ENCODE data around the gene USP6NL.

Gene USP6NL

DNA sequence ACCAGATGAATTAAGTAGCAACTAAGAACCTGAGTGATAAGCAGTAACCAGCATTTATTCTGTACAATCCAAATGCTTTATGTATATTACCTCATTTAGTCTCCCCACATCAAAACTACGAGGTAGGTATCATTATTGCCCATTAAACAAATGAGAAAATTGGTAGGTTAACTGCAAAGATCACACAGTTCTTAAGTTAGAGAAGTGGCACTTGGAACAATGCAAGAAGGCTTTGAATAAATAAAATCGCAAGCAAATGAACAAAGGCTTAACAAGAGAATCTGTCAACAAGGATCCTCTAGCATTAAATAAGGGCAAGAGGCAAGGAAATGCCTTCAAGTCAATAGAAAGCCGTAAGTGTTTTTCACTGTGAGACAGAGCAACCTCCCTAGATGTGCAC, 70.2 kb downstream of the USP6NL start:
- Histone ChIP-seq H2AFZ (ENCODE audit: low read length) (no peak overlapping the region), H3K9me2 (replicated peaks; ENCODE audit: low read depth, low read length) (no peaks in the 10 kb centered on the region), H3F3A (ENCODE audit: low read depth) (no peaks in the 10 kb centered on the region), H3K9me3 (ENCODE audit: insufficient read depth, low read depth, low read length) (no peaks in the 10 kb centered on the region), H3K4me2 (ENCODE audit: low read depth, low read length, poor library complexity, severe bottlenecking) (no peak overlapping the region), H3K36me3 (ENCODE audit: insufficient read depth, low read length) (no peaks in the 10 kb centered on the region), H4K20me1 (ENCODE audit: insufficient read depth, low read length, poor library complexity, severe bottlenecking) (peaks cover 7% of the 10 kb centered on the region), H3K79me2 (ENCODE audit: insufficient read depth, low read length) (peaks cover 32% of the 10 kb centered on the region; the same call in 1 of the 2 replicates), H3K4me1 (ENCODE audit: insufficient read depth, low read length, poor library complexity, severe bottlenecking) (no peaks in the 10 kb centered on the region), H3K4me3 (ENCODE audit: low read length, poor library complexity, severe bottlenecking) (no peak overlapping the region), H3K9ac (ENCODE audit: low read depth, low read length, poor library complexity, severe bottlenecking) (no peak overlapping the region), H3K27me3 (ENCODE audit: insufficient read depth, low read length, poor library complexity, severe bottlenecking) (no peaks in the 10 kb centered on the region)
- TF ChIP-seq, protein P1, sequence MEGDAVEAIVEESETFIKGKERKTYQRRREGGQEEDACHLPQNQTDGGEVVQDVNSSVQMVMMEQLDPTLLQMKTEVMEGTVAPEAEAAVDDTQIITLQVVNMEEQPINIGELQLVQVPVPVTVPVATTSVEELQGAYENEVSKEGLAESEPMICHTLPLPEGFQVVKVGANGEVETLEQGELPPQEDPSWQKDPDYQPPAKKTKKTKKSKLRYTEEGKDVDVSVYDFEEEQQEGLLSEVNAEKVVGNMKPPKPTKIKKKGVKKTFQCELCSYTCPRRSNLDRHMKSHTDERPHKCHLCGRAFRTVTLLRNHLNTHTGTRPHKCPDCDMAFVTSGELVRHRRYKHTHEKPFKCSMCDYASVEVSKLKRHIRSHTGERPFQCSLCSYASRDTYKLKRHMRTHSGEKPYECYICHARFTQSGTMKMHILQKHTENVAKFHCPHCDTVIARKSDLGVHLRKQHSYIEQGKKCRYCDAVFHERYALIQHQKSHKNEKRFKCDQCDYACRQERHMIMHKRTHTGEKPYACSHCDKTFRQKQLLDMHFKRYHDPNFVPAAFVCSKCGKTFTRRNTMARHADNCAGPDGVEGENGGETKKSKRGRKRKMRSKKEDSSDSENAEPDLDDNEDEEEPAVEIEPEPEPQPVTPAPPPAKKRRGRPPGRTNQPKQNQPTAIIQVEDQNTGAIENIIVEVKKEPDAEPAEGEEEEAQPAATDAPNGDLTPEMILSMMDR (conservative IDR thresholded peaks at IDR 0.05; ENCODE audit: low read length), result no peak
- no peak for TF ChIP-seq EZH2phosphoT487 (IDR thresholded peaks at IDR 0.05; ENCODE audit: borderline replicate concordance)

DNA sequence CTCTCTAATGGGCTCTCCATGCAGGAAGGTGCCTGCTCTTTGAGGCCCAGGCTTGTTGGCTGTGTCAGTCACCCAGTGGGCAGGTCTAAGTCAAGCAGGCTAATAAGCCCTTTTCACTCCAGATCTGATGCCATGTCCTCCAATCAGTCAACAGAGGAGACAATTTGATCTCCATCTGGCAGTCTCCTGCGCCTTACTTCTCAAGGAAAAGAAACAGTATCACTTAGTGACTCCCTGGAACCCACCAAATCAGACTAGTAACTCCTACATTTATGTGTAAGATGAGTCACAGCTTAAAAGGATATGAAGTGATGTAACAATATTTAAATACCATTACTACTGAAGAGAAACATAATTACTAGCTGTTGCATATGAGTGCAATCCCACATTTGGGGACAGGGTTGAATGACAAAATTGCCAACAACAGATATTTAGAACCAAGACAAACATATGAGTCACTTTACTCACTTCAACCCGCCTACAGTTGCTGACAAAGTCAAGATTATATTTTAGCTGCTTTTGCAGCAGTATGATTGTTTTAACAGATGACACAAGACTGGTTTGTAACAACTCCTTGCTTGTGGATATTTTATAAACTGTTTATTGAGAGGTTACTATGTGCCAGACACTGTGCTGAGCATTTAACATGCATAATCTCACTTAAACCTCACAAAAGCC, 72.1 kb downstream of the USP6NL start:
- no peak overlapping the region for H3K9ac ChIP-seq (ENCODE audit: low read depth, low read length, poor library complexity, severe bottlenecking)
- no peak overlapping the region for H2AFZ ChIP-seq (ENCODE audit: low read length)
- H3K4me1 ChIP-seq (ENCODE audit: insufficient read depth, low read length, poor library complexity, severe bottlenecking), result peaks cover 5% of the 10 kb centered on the region
- H3K79me2 ChIP-seq (ENCODE audit: insufficient read depth, low read length), result peaks cover 36% of the 10 kb centered on the region
- H4K20me1 ChIP-seq (ENCODE audit: insufficient read depth, low read length, poor library complexity, severe bottlenecking), result peaks cover 2% of the 10 kb centered on the region
- H3K4me3 ChIP-seq (ENCODE audit: low read length, poor library complexity, severe bottlenecking), result no peak overlapping the region
- no peaks in the 10 kb centered on the region for H3K9me2 ChIP-seq (replicated peaks; ENCODE audit: low read depth, low read length)
- H3F3A ChIP-seq (ENCODE audit: low read depth), result no peaks in the 10 kb centered on the region
- no peaks in the 10 kb centered on the region for H3K9me3 ChIP-seq (ENCODE audit: insufficient read depth, low read depth, low read length)
- H3K36me3 ChIP-seq (ENCODE audit: insufficient read depth, low read length), result no peaks in the 10 kb centered on the region
- no peak for TF ChIP-seq EZH2phosphoT487 (IDR thresholded peaks at IDR 0.05; ENCODE audit: borderline replicate concordance)
- TF ChIP-seq, protein P1 (conservative IDR thresholded peaks at IDR 0.05; ENCODE audit: low read length), result no peak
- no peak overlapping the region for H3K4me2 ChIP-seq (ENCODE audit: low read depth, low read length, poor library complexity, severe bottlenecking)
- no peaks in the 10 kb centered on the region for H3K27me3 ChIP-seq (ENCODE audit: insufficient read depth, low read length, poor library complexity, severe bottlenecking)

DNA sequence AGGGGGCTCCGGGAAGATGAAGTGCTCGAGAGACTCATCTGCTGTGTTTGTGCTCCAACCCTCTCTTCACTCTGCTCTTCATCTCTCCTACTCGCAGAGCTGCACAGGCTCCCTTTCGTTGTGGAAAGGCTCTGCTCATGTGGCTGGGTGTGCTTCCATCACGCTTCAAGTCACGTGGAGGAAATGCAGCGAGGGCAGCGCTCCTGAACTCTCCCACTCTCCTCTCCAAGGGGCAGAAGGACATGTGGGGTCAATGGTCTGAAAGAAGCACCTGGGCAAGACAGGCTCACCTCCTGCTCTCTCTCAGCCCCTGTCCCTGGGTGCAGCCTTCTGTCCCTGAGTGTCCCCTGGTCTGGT, 72.6 kb downstream of the USP6NL start:
- Histone ChIP-seq H3K4me1 (ENCODE audit: insufficient read depth, low read length, poor library complexity, severe bottlenecking) (peaks cover 10% of the 10 kb centered on the region), H3K36me3 (ENCODE audit: insufficient read depth, low read length) (no peaks in the 10 kb centered on the region), H3K4me3 (ENCODE audit: low read length, poor library complexity, severe bottlenecking) (no peak overlapping the region), H3K79me2 (ENCODE audit: insufficient read depth, low read length) (peaks cover 35% of the 10 kb centered on the region), H2AFZ (ENCODE audit: low read length) (no peak overlapping the region), H3K9me2 (replicated peaks; ENCODE audit: low read depth, low read length) (no peaks in the 10 kb centered on the region), H3K9ac (ENCODE audit: low read depth, low read length, poor library complexity, severe bottlenecking) (no peak overlapping the region), H3K4me2 (ENCODE audit: low read depth, low read length, poor library complexity, severe bottlenecking) (no peak overlapping the region), H4K20me1 (ENCODE audit: insufficient read depth, low read length, poor library complexity, severe bottlenecking) (peaks cover 2% of the 10 kb centered on the region), H3F3A (ENCODE audit: low read depth) (no peaks in the 10 kb centered on the region), H3K27me3 (ENCODE audit: insufficient read depth, low read length, poor library complexity, severe bottlenecking) (no peaks in the 10 kb centered on the region), H3K9me3 (ENCODE audit: insufficient read depth, low read depth, low read length) (no peaks in the 10 kb centered on the region)
- TF ChIP-seq EZH2phosphoT487 (IDR thresholded peaks at IDR 0.05; ENCODE audit: borderline replicate concordance), result no peak
- TF ChIP-seq, protein P1 (conservative IDR thresholded peaks at IDR 0.05; ENCODE audit: low read length), result no peak
